Measurements from ENCODE around the gene WBP2. TPM values are rescaled to one million over a fixed set of nuclear protein-coding genes. Genes with fewer than 3 reads are reported as not detected.

WBP2 gene
- total and polyA plus RNA-seq, 2 of the 8 experiments (the other 6 are each of a cell fraction or from before 2014, with no cell fraction given), result 48.2 to 71.2 TPM

DNA sequence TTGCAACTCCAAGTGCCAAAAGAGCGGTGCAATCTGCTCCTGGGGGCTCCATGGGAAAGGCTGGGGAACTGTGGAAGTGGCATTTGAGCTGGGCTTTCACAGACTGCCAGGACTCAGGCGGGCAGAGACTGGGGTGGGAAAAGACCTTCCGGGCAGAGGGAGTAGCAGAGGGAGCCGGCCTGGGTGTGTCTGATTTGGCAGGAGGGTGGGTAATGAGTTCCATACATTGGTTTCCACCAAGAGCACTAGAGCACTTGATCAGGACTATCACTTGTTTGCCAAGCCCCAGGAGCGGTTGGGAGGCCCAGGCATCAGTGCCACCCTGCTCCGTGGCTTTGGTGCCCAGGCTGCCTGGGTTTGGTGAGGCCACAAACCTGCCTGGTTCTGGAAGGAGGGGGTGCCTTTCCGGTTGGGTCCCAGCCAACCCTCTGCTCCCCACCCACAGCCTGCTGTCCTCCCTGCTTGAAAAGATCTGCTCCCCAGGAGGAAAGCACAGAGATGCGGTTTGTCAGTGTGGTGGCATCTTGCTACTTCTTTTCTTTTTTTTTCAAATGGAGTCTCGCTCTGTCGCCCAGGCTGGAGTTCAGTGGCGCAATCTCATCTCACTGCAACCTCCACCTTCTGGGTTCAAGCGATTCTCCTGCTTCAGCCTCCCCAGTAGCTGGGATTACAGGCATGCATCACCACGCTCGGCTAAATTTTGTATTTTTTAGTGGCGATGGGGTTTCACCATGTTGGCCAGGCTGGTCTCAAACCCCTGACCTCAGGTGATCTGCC is 26.7 kb upstream of the WBP2 start (continued):
- no peak for TF ChIP-seq MAFK (IDR thresholded peaks at IDR 0.05; ENCODE audit: low read depth, low read length)
- no peak for TF ChIP-seq GTF2F1 (IDR thresholded peaks at IDR 0.05; ENCODE audit: borderline replicate concordance, low read depth, low read length)
